SK-N-SH (cell line): ENCODE measurements around the gene ARID1A.

Experiments
- CTCF ChIP-seq: fragments of 200-600 bp; sonication (generic); IDR thresholded peaks from 2 replicates; pipeline ENCODE4 v1.6.1; 2017; ENCODE audit warnings: antibody characterized with exemption, mild to moderate bottlenecking, moderate library complexity
- EZH2phosphoT487 ChIP-seq: fragments of 200-600 bp; sonication (generic); IDR thresholded peaks from 2 replicates; pipeline ENCODE4 v1.6.1; 2017; ENCODE audit warnings: low read depth, mixed run types, mild to moderate bottlenecking, antibody characterized with exemption, moderate library complexity, borderline replicate concordance
- MAX ChIP-seq: IDR thresholded peaks from 2 replicates; pipeline ENCODE4 v1.4.0; 2012; ENCODE audit warnings: low read depth
- POLR2AphosphoS5 ChIP-seq: IDR thresholded peaks from 2 replicates; pipeline ENCODE4 v1.6.1; 2012; ENCODE audit warnings: low read depth, low read length

GRCh38 chr1:26690157-26690556 lies 5.7 kb upstream of the ARID1A start:
- no peak for TF ChIP-seq POLR2AphosphoS5
- TF ChIP-seq CTCF, result no peak
- no peak for TF ChIP-seq MAX
- no peak for TF ChIP-seq EZH2phosphoT487
